H9 (cell line): ENCODE data around the gene COL4A1. TPM values are rescaled to one million over a fixed set of nuclear protein-coding genes. Genes with fewer than 3 reads are reported as not detected.
A peak's percentile ranks its signal among the peaks of the same experiment; 100 is the strongest.

Experiments used
- DNase-seq: peaks from one replicate; pipeline ENCODE4 v3.0.0-alpha.2; 2017
- H2AFZ ChIP-seq: one replicate; pipeline ENCODE4 v1.6.1; 2013; ENCODE audit warnings: mild to moderate bottlenecking, low read length, control low read depth, moderate library complexity
- H2AK5ac ChIP-seq: 2 replicates; pipeline ENCODE4 v1.6.1; 2013; ENCODE audit warnings: low read length, control low read depth, mixed read lengths; ENCODE audit not compliant: insufficient read length
- H2BK120ac ChIP-seq: one replicate; pipeline ENCODE4 v1.6.1; 2013; ENCODE audit warnings: low read depth, mild to moderate bottlenecking, low read length, control low read depth, inconsistent platforms; ENCODE audit not compliant: poor library complexity, severe bottlenecking
- H2BK12ac ChIP-seq: 2 replicates; pipeline ENCODE4 v1.6.1; 2013; ENCODE audit warnings: low read length, control low read depth, mixed read lengths, low read depth; ENCODE audit not compliant: insufficient read length
- H2BK15ac ChIP-seq: 2 replicates; pipeline ENCODE4 v1.6.1; 2013; ENCODE audit warnings: low read depth, low read length, control low read depth
- H2BK20ac ChIP-seq: one replicate; pipeline ENCODE4 v1.6.1; 2013; ENCODE audit warnings: low read depth, mild to moderate bottlenecking, low read length, control low read depth, inconsistent platforms; ENCODE audit not compliant: poor library complexity, severe bottlenecking
- H2BK5ac ChIP-seq: 2 replicates; pipeline ENCODE4 v1.6.1; 2013; ENCODE audit warnings: low read length, control low read depth, mixed read lengths; ENCODE audit not compliant: insufficient read length
- H3K14ac ChIP-seq: 2 replicates; pipeline ENCODE4 v1.6.1; 2013; ENCODE audit warnings: low read length, control low read depth; ENCODE audit not compliant: insufficient read depth
- H3K18ac ChIP-seq: 2 replicates; pipeline ENCODE4 v1.6.1; 2013; ENCODE audit warnings: low read depth, mild to moderate bottlenecking, mixed read lengths, low read length, control low read depth; ENCODE audit not compliant: insufficient read length
- H3K23ac ChIP-seq: 2 replicates; pipeline ENCODE4 v1.6.1; 2013; ENCODE audit warnings: low read length, control low read depth, mixed read lengths, low read depth; ENCODE audit not compliant: insufficient read length
- H3K23me2 ChIP-seq: 2 replicates; pipeline ENCODE4 v1.6.1; 2013; ENCODE audit warnings: low read depth, mild to moderate bottlenecking, mixed read lengths, low read length, control low read depth; ENCODE audit not compliant: insufficient read length, poor library complexity, severe bottlenecking
- H3K27ac ChIP-seq: 2 replicates; pipeline ENCODE4 v1.5.1; 2013; ENCODE audit warnings: low read length, control low read depth, mixed read lengths, low read depth; ENCODE audit not compliant: insufficient read length
- H3K27me3 ChIP-seq: 2 replicates; pipeline ENCODE4 v1.6.1; 2013; ENCODE audit warnings: low read length, control low read depth, inconsistent platforms; ENCODE audit not compliant: insufficient read depth
- H3K4ac ChIP-seq: 2 replicates; pipeline ENCODE4 v1.6.1; 2013; ENCODE audit warnings: low read depth, mild to moderate bottlenecking, control low read depth, inconsistent platforms, low read length, moderate library complexity
- H3K4me1 ChIP-seq: 2 replicates; pipeline ENCODE4 v1.6.1; 2013; ENCODE audit warnings: low read length, control low read depth, inconsistent platforms; ENCODE audit not compliant: insufficient read depth
- H3K4me2 ChIP-seq: 2 replicates; pipeline ENCODE4 v1.6.1; 2013; ENCODE audit warnings: low read length, control low read depth, mixed read lengths; ENCODE audit not compliant: insufficient read length, insufficient read depth
- H3K56ac ChIP-seq: 2 replicates; pipeline ENCODE4 v1.6.1; 2013; ENCODE audit warnings: low read depth, mild to moderate bottlenecking, mixed read lengths, low read length, control low read depth; ENCODE audit not compliant: insufficient read length
- H3K79me1 ChIP-seq: 2 replicates; pipeline ENCODE4 v1.6.1; 2013; ENCODE audit warnings: low read depth, mild to moderate bottlenecking, moderate library complexity, low read length, control low read depth, inconsistent platforms; ENCODE audit not compliant: insufficient read depth, poor library complexity, severe bottlenecking
- H3K79me2 ChIP-seq: 2 replicates; pipeline ENCODE4 v1.6.1; 2013; ENCODE audit warnings: low read length, control low read depth, inconsistent platforms; ENCODE audit not compliant: insufficient read depth
- H3K9ac ChIP-seq: 2 replicates; pipeline ENCODE4 v1.6.1; 2013; ENCODE audit warnings: low read length, control low read depth, mixed read lengths; ENCODE audit not compliant: insufficient read length; ENCODE audit errors: extremely low read depth
- H3K9me3 ChIP-seq: one replicate; pipeline ENCODE4 v1.6.1; 2013; ENCODE audit warnings: low read depth, low read length, inconsistent platforms; ENCODE audit not compliant: control insufficient read depth
- H3T11ph ChIP-seq: one replicate; pipeline ENCODE4 v1.6.1; 2013; ENCODE audit warnings: mild to moderate bottlenecking, low read length, control low read depth, inconsistent platforms
- H4K20me1 ChIP-seq: one replicate; pipeline ENCODE4 v1.6.1; 2013; ENCODE audit not compliant: control insufficient read depth, insufficient read length, insufficient read depth
- H4K5ac ChIP-seq: 2 replicates; pipeline ENCODE4 v1.6.1; 2013; ENCODE audit warnings: low read depth, mild to moderate bottlenecking, mixed read lengths, low read length, control low read depth; ENCODE audit not compliant: insufficient read length
- H4K8ac ChIP-seq: replicated peaks from 2 replicates; pipeline ENCODE4 v1.6.1; 2013; ENCODE audit warnings: low read length, control low read depth, mixed read lengths, low read depth; ENCODE audit not compliant: insufficient read length
- H4K91ac ChIP-seq: 2 replicates; pipeline ENCODE4 v1.6.1; 2013; ENCODE audit warnings: low read depth, mild to moderate bottlenecking, moderate library complexity, mixed read lengths, low read length, control low read depth; ENCODE audit not compliant: insufficient read length
- H3K27ac Mint-ChIP-seq, 3 experiments: 2 replicates in 2 of 3; 3 replicates in 1 of 3; pipeline ENCODE4 v1.8.0; 2020 to 2021; ENCODE audit warnings: mixed read lengths in 3 of 3, mild to moderate bottlenecking in 1 of 3, moderate library complexity in 1 of 3
- H3K27me3 Mint-ChIP-seq: 2 replicates; pipeline ENCODE4 v1.8.0; 2021; ENCODE audit warnings: low read depth, mild to moderate bottlenecking, moderate library complexity, mixed read lengths
- H3K36me3 Mint-ChIP-seq, 3 experiments: 2 replicates in 2 of 3; 3 replicates in 1 of 3; pipeline ENCODE4 v1.8.0; 2020 to 2021; ENCODE audit warnings: low read depth in 3 of 3, mixed read lengths in 3 of 3; ENCODE audit not compliant: insufficient read depth in 1 of 3
- H3K4me1 Mint-ChIP-seq, 2 experiments: 2 replicates each; pipeline ENCODE4 v1.8.0; 2020; ENCODE audit warnings: mixed read lengths in 2 of 2
- H3K4me3 Mint-ChIP-seq, 2 experiments: 2 replicates in 1 of 2; 3 replicates in 1 of 2; pipeline ENCODE4 v1.8.0; 2020 to 2021; ENCODE audit warnings: mild to moderate bottlenecking in 2 of 2, mixed read lengths in 2 of 2, moderate library complexity in 1 of 2
- H3K9me3 Mint-ChIP-seq, 2 experiments: 2 replicates in 1 of 2; 3 replicates in 1 of 2; pipeline ENCODE4 v1.8.0; 2020; ENCODE audit warnings: mild to moderate bottlenecking in 2 of 2, mixed read lengths in 2 of 2, moderate library complexity in 1 of 2
- WGBS: extraction: QIAGEN DNeasy Blood & Tissue Kit; methylation state at CpG from one replicate; pipeline ENCODE4 v1.1.7; 2013; ENCODE audit warnings: missing lambda C conversion rate, low lambda C conversion rate, mixed read lengths; ENCODE audit not compliant: insufficient read length; ENCODE audit errors: extremely low coverage; 5-methylcytosine and 5-hydroxymethylcytosine counted together
- total RNA-seq: library from RNA; stranded (reverse); gene quantifications from 2 replicates; pipeline ENCODE4 v1.2.1, GENCODE V29; 2021
- TF ChIP-seq, protein P1 (sequence below): fragments of 200-600 bp; sonication (generic); conservative IDR thresholded peaks from 3 replicates; pipeline ENCODE4 v1.8.0; 2021; ENCODE audit warnings: antibody characterized with exemption, mild to moderate bottlenecking

Gene COL4A1
- total RNA-seq, 1 experiment from 2014 or later: 73.1 TPM

DNA sequence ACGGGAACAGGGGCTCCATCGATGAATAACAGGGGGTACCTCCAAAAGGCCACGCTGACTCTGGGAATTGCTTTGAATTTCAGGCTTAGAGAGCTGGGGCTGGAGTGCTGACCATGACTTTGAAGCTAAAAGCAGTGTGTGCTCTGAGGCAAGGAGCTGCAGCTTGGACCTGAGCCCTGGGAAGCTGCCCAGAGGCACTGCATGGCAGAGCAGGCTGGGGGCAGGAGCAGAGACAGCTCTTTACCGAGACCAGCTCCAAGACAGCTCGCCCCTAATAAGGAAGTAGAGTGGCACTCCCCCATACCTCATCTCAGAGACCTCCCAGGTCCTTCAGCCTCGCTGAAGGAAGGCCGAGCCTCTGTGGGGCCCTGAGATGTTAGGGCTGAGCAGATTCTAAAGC lies 200.2 kb downstream of the COL4A1 start:
- no peak overlapping the region for H2BK120ac ChIP-seq
- Mint-ChIP-seq H3K27ac (no peak overlapping the region; a peak in 1 of 7 replicates), H3K27me3 (peaks cover 2% of the 10 kb centered on the region; the same call in 1 of the 2 replicates), H3K9me3 (no peaks in the 10 kb centered on the region; a peak in 1 of 5 replicates), H3K4me3 (no peak overlapping the region), H3K4me1 (peaks cover 17 to 20% of the 10 kb centered on the region in 2 experiments), H3K36me3 (no peaks in the 10 kb centered on the region)
- H3K23ac ChIP-seq: no peak overlapping the region
- no peak overlapping the region for H2BK12ac ChIP-seq
- H3K56ac ChIP-seq: no peak overlapping the region
- H2BK5ac ChIP-seq: no peak overlapping the region
- H4K20me1 ChIP-seq: no peaks in the 10 kb centered on the region
- no peak overlapping the region for H3K4ac ChIP-seq
- H3K27me3 ChIP-seq: no peaks in the 10 kb centered on the region
- no peaks in the 10 kb centered on the region for H3K79me1 ChIP-seq
- H4K5ac ChIP-seq: no peak overlapping the region
- no peak overlapping the region for H2AK5ac ChIP-seq
- H3K14ac ChIP-seq: no peak overlapping the region
- peak; percentile 18 for DNase-seq
- no peak overlapping the region for H4K91ac ChIP-seq
- H3K23me2 ChIP-seq: no peaks in the 10 kb centered on the region
- no peak overlapping the region for H3K9ac ChIP-seq
- H3K4me1 ChIP-seq: no peaks in the 10 kb centered on the region
- no peak overlapping the region for H2BK20ac ChIP-seq
- H4K8ac ChIP-seq: no peak overlapping the region
- H3K18ac ChIP-seq: no peak overlapping the region
- H3K27ac ChIP-seq: no peak overlapping the region
- no peak overlapping the region for H2BK15ac ChIP-seq
- H2AFZ ChIP-seq: no peak overlapping the region
- TF ChIP-seq, protein P1, sequence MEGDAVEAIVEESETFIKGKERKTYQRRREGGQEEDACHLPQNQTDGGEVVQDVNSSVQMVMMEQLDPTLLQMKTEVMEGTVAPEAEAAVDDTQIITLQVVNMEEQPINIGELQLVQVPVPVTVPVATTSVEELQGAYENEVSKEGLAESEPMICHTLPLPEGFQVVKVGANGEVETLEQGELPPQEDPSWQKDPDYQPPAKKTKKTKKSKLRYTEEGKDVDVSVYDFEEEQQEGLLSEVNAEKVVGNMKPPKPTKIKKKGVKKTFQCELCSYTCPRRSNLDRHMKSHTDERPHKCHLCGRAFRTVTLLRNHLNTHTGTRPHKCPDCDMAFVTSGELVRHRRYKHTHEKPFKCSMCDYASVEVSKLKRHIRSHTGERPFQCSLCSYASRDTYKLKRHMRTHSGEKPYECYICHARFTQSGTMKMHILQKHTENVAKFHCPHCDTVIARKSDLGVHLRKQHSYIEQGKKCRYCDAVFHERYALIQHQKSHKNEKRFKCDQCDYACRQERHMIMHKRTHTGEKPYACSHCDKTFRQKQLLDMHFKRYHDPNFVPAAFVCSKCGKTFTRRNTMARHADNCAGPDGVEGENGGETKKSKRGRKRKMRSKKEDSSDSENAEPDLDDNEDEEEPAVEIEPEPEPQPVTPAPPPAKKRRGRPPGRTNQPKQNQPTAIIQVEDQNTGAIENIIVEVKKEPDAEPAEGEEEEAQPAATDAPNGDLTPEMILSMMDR: no peak
- WGBS: no CpG with 5 or more reads among the region's 7 CpGs
- H3T11ph ChIP-seq: no peak overlapping the region
- H3K9me3 ChIP-seq: no peaks in the 10 kb centered on the region
- H3K4me2 ChIP-seq: no peak overlapping the region
- H3K79me2 ChIP-seq: no peaks in the 10 kb centered on the region
